ENCODE measurements around the gene CPTP. TPM values are rescaled to one million over a fixed set of nuclear protein-coding genes. Genes with fewer than 3 reads are reported as not detected.

Gene CPTP
- total and polyA plus RNA-seq, 2 of the 13 experiments (the other 11 are each of a cell fraction or from before 2014, with no cell fraction given), result 5.5 to 9.3 TPM

- TF ChIP-seq ZNF740 (CRISPR knock-in tag; IDR thresholded peaks at IDR 0.05) (no peak), ZNF776 (CRISPR knock-in tag; IDR thresholded peaks at IDR 0.05) (no peak), ZNF414 (CRISPR knock-in tag; IDR thresholded peaks at IDR 0.05) (no peak), RXRB (CRISPR knock-in tag; IDR thresholded peaks at IDR 0.05; ENCODE audit: borderline replicate concordance) (no peak), CREB1 (IDR thresholded peaks at IDR 0.05) (no peak), CREB1 (CRISPR knock-in tag; IDR thresholded peaks at IDR 0.05) (peak; percentile 62), GLMP (CRISPR knock-in tag; IDR thresholded peaks at IDR 0.05; ENCODE audit: borderline replicate concordance) (no peak), ZNF282 (IDR thresholded peaks at IDR 0.05; ENCODE audit: partially characterized antibody) (no peak), REPIN1 (CRISPR knock-in tag; IDR thresholded peaks at IDR 0.05; ENCODE audit: borderline replicate concordance, low read depth) (no peak; the same call in 1 of the 2 replicates), ZBTB43 (CRISPR knock-in tag; conservative IDR thresholded peaks at IDR 0.05) (no peak), ZNF777 (CRISPR knock-in tag; IDR thresholded peaks at IDR 0.05) (no peak), ZFP82 (CRISPR knock-in tag; IDR thresholded peaks at IDR 0.05; ENCODE audit: borderline replicate concordance) (no peak), SP2 (CRISPR knock-in tag; IDR thresholded peaks at IDR 0.05) (no peak), ZNF609 (CRISPR knock-in tag; IDR thresholded peaks at IDR 0.05; ENCODE audit: borderline replicate concordance) (no peak), SP140L (CRISPR knock-in tag; IDR thresholded peaks at IDR 0.05; ENCODE audit: borderline replicate concordance) (no peak), ZNF552 (CRISPR knock-in tag; IDR thresholded peaks at IDR 0.05; ENCODE audit: borderline replicate concordance) (no peak), FOXO4 (CRISPR knock-in tag; conservative IDR thresholded peaks at IDR 0.05) (no peak), GATAD1 (CRISPR knock-in tag; IDR thresholded peaks at IDR 0.05) (no peak), ZNF20 (CRISPR knock-in tag; IDR thresholded peaks at IDR 0.05) (no peak)
These were observed 20.0 kb upstream of the CPTP start (continued) for GRCh38 chr1:1304331-1305299.
